Endothelial cell of umbilical vein (primary cell): ENCODE measurements around the gene OLFM1. TPM values are rescaled to one million over a fixed set of nuclear protein-coding genes. Genes with fewer than 3 reads are reported as not detected.

ENCODE experiments used
- BruUV-seq: library from RNA; stranded (reverse); fragments of 400-500 nt; replicated peaks from 2 replicates; lab custom pipeline; 2021; lab: Mats Ljungman, UMichigan
- CTCF ChIA-PET: fragments of 300-600, 350-600 bp; sonication (Branson Sonifier 250); formaldehyde crosslinking; loops from one replicate; lab custom pipeline; 2021; ENCODE audit warnings: antibody characterized with exemption, inconsistent platforms; lab: Charles Lee
- POLR2A ChIA-PET: fragments of 300-600, 350-600 bp; sonication (Branson Sonifier 250); formaldehyde crosslinking; loops from one replicate; lab custom pipeline; 2021; ENCODE audit warnings: antibody characterized with exemption, inconsistent platforms; lab: Charles Lee
- DNase-seq: peaks from one replicate; pipeline ENCODE4 v3.0.0-alpha.2; 2011; ENCODE audit warnings: low read depth, low spot score
- FAIRE-seq: peaks from 2 replicates; lab custom pipeline; 2011; peaks lifted over from hg19 to GRCh38; lab: Jason Lieb, UNC
- H2AFZ ChIP-seq: 2 replicates; pipeline ENCODE4 v1.6.0; 2012; ENCODE audit warnings: low read depth, low read length, control low read depth, inconsistent platforms
- H3K27ac ChIP-seq: 2 replicates; pipeline ENCODE4 v1.5.1; 2011; ENCODE audit warnings: low read depth, mild to moderate bottlenecking, control low read depth, low read length, moderate library complexity; ENCODE audit not compliant: insufficient read depth
- H3K27me3 ChIP-seq, 2 experiments: 2 replicates each; pipeline versions ENCODE4 v1.6.0 to v1.6.1; 2011; ENCODE audit warnings: low read length in 2 of 2, mixed read lengths in 1 of 2; ENCODE audit not compliant: control insufficient read depth in 2 of 2, insufficient read depth in 2 of 2
- H3K36me3 ChIP-seq, 2 experiments: 2 replicates in 1 of 2; 3 replicates in 1 of 2; pipeline ENCODE4 v1.5.1; 2011; ENCODE audit warnings: low read length in 2 of 2, mild to moderate bottlenecking in 1 of 2, moderate library complexity in 1 of 2; ENCODE audit not compliant: control insufficient read depth in 2 of 2, insufficient read depth in 2 of 2; ENCODE audit errors: extremely low read depth in 1 of 2
- H3K4me1 ChIP-seq: 3 replicates; pipeline ENCODE4 v1.5.1; 2011; ENCODE audit warnings: mild to moderate bottlenecking, low read length; ENCODE audit not compliant: control insufficient read depth, insufficient read depth; ENCODE audit errors: extremely low read depth
- H3K4me2 ChIP-seq: 2 replicates; pipeline ENCODE4 v1.6.1; 2011; ENCODE audit warnings: low read length, control low read depth, mixed read lengths; ENCODE audit not compliant: insufficient read depth
- H3K4me3 ChIP-seq, 3 experiments: fragments of 200-600 bp in 1 of 3; sonication (generic), shearing (Covaris generic) in 1 of 3; replicated peaks in 1 of 3; 2 replicates each; pipeline ENCODE4 v1.5.1; 2011 to 2016; ENCODE audit warnings: control low read depth in 3 of 3, low read length in 3 of 3, mild to moderate bottlenecking in 2 of 3, inconsistent platforms in 1 of 3, low read depth in 1 of 3, moderate library complexity in 1 of 3; ENCODE audit not compliant: insufficient read depth in 1 of 3
- H3K79me2 ChIP-seq: 2 replicates; pipeline ENCODE4 v1.6.0; 2012; ENCODE audit warnings: low read length, inconsistent platforms; ENCODE audit not compliant: control insufficient read depth, insufficient read depth
- H3K9ac ChIP-seq: replicated peaks from 2 replicates; pipeline ENCODE3; 2011; ENCODE audit warnings: low read length, control low read depth; ENCODE audit not compliant: insufficient read depth; ENCODE audit errors: extremely low read depth
- H3K9me1 ChIP-seq: replicated peaks from 3 replicates; pipeline ENCODE4 v1.6.0; 2011; ENCODE audit warnings: mild to moderate bottlenecking, low read length; ENCODE audit not compliant: control insufficient read depth, insufficient read depth; ENCODE audit errors: extremely low read depth
- H3K9me3 ChIP-seq: replicated peaks from 2 replicates; pipeline ENCODE4 v1.5.1; 2012; ENCODE audit warnings: low read length, inconsistent platforms; ENCODE audit not compliant: control insufficient read depth, insufficient read depth
- H4K20me1 ChIP-seq: replicated peaks from 2 replicates; pipeline ENCODE3; 2011; ENCODE audit warnings: mild to moderate bottlenecking, low read length; ENCODE audit not compliant: control insufficient read depth, insufficient read depth; ENCODE audit errors: extremely low read depth
- EZH2 ChIP-seq: IDR thresholded peaks from 2 replicates; pipeline ENCODE4 v1.6.1; 2012; ENCODE audit warnings: borderline replicate concordance, low read depth, mild to moderate bottlenecking, moderate library complexity, low read length, inconsistent platforms; ENCODE audit not compliant: severe bottlenecking
- FOS ChIP-seq: IDR thresholded peaks from 2 replicates; pipeline ENCODE4 v1.6.1; 2011; ENCODE audit warnings: mild to moderate bottlenecking, low read length, moderate library complexity, borderline replicate concordance; ENCODE audit not compliant: insufficient read depth
- GATA2 ChIP-seq: IDR thresholded peaks from 2 replicates; pipeline ENCODE4 v1.7.0; 2011; ENCODE audit warnings: low read depth, mild to moderate bottlenecking, moderate library complexity, mixed read lengths, low read length; ENCODE audit not compliant: insufficient read length, insufficient read depth
- JUN ChIP-seq: IDR thresholded peaks from 2 replicates; pipeline ENCODE4 v1.6.1; 2011; ENCODE audit warnings: borderline replicate concordance, low read depth; ENCODE audit not compliant: insufficient read length, insufficient read depth
- MYC ChIP-seq: IDR thresholded peaks from one replicate; pipeline ENCODE4 v1.6.1; 2011; ENCODE audit warnings: mild to moderate bottlenecking, low read depth, low read length
- POLR2A ChIP-seq: IDR thresholded peaks from 2 replicates; pipeline ENCODE4 v1.6.1; 2012; ENCODE audit warnings: low read depth, mild to moderate bottlenecking, control low read depth, low read length
- POLR2AphosphoS5 ChIP-seq: IDR thresholded peaks from 2 replicates; pipeline ENCODE4 v1.6.1; 2012; ENCODE audit warnings: low read depth, mild to moderate bottlenecking, control low read depth, low read length, moderate library complexity; ENCODE audit not compliant: insufficient read depth
- dilution Hi-C: fragments of 300-500 bp; cut with MboI; formaldehyde crosslinking; loops from one replicate; pipeline ENCODE4 v1.15.0; 2019; ENCODE audit warnings: low sequenced_read_pairs; ENCODE audit not compliant: extremely low pct_ligation_motif_present
- intact Hi-C: fragments of 100-400 bp; cut with micrococcal nuclease; formaldehyde crosslinking; loops from one replicate; pipeline ENCODE4 v1.10.0; 2022
- polyA plus RNA-seq, 4 experiments: library from polyadenylated mRNA; depleted of rRNA in 3 of 4; stranded (reverse) in 3 of 4; unstranded in 1 of 4; fragments of >200 nt; gene quantifications; 2 replicates each; pipeline versions ENCODE4 v1.2.1 to v1.2.3, GENCODE V29; 2011 to 2012; ENCODE audit warnings: missing spikeins in 1 of 4
- total RNA-seq: library from RNA; stranded (reverse); gene quantifications from 2 replicates; pipeline ENCODE4 v1.2.3, GENCODE V29; 2021
- TF ChIP-seq, protein P1 (sequence below), 2 donors: IDR thresholded peaks; 1 replicate in 1 of 2; 2 replicates in 1 of 2; pipeline ENCODE4 v1.5.1; 2011; ENCODE audit warnings: low read length in 2 of 2, mild to moderate bottlenecking in 2 of 2, moderate library complexity in 2 of 2, control low read depth in 1 of 2, inconsistent platforms in 1 of 2, low read depth in 1 of 2; ENCODE audit not compliant: insufficient read depth in 1 of 2; ENCODE audit errors: extremely low read depth in 1 of 2
- TF ChIP-seq, protein P2 (sequence below): IDR thresholded peaks from 2 replicates; pipeline ENCODE4 v1.6.1; 2011; ENCODE audit not compliant: insufficient read depth, insufficient read length

The OLFM1 gene
- total and polyA plus RNA-seq, 2 donors (not counting 3 experiments of a cell fraction or from before 2014, with no cell fraction given) = 0.07 to 0.95 TPM

DNA sequence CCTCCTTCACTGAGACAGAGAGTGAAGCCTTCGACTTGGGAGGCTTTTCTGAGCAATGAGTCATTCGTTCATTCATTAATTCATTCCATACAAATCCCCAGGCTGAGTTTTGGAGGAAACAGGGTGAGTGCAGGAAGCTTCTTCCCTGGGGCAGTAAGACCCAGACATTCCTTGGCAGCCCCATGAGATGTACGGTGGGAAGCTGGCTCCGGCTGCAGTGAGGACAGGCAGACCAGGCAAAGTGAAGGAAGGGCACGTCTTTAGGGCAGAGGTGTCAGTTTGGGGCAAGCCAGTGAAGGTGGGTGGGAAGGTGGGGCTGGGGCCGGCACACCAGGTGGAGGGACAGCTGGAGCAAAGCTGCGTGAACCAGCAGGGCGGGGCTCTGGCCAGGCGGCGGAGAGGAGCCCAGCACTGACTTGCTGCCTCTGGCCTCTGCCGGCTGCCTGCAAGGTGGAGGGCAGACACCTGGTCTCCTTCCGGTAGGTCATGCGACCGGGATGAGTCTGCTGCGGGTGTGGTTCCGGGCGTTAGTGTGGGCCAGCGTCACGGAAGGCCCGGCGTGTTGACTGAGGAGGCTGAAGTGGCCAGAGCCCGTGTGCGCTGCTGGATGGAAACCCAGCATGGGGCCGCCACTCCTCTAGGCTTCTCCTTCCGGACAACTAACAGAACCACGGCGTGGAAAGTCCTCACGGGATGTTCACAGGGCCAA lies 16.6 kb downstream of the OLFM1 start:
- no peaks in the 10 kb centered on the region for H4K20me1 ChIP-seq
- H3K9ac ChIP-seq = no peak overlapping the region
- no peaks in the 10 kb centered on the region for H3K79me2 ChIP-seq
- H3K27ac ChIP-seq = no peak overlapping the region
- FAIRE-seq = no peak
- BruUV-seq = no TSS peak
- no peak for DNase-seq
- no peak overlapping the region for H3K4me2 ChIP-seq
- intact Hi-C loops (no loop called here), dilution Hi-C loops (no loop called here)
- H3K36me3 ChIP-seq = no peaks in the 10 kb centered on the region
- no peaks in the 10 kb centered on the region for H3K9me3 ChIP-seq
- ChIA-PET POLR2A (no interaction called here), CTCF (no interaction called here)
- H3K4me1 ChIP-seq = no peaks in the 10 kb centered on the region
- no peak for TF ChIP-seq GATA2
- H3K9me1 ChIP-seq = no peaks in the 10 kb centered on the region
- H3K4me3 ChIP-seq = no peak overlapping the region
- H3K27me3 ChIP-seq = no peaks in the 10 kb centered on the region
- H2AFZ ChIP-seq = no peak overlapping the region

DNA sequence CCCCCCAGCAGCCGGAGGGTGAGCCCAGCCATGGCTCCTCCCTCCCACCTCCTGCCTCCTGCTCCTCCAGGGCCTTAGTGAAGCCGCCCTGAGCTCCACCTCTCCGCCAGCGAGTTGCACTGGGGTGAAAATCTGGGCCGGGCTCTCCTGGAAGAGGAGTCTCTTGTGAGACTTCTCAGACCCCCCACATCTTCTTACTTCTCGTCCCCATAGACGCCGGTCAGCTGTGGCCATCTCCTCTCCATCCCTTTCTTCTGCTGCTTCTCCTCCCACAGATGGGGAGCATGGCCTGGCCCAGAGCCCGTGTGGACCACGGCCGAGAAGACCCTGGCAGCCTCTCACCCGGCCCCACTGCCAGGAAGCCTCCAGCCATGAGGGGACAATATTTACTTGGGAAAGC lies 17.3 kb downstream of the OLFM1 start:
- Histone ChIP-seq H3K9me1 (no peaks in the 10 kb centered on the region), H3K27me3 (no peaks in the 10 kb centered on the region), H3K4me1 (no peaks in the 10 kb centered on the region), H2AFZ (no peak overlapping the region), H3K4me3 (no peak overlapping the region), H3K9me3 (no peaks in the 10 kb centered on the region), H3K9ac (no peak overlapping the region), H3K27ac (no peak overlapping the region), H4K20me1 (no peaks in the 10 kb centered on the region), H3K36me3 (no peaks in the 10 kb centered on the region), H3K79me2 (no peaks in the 10 kb centered on the region), H3K4me2 (no peak overlapping the region)
- no TSS peak for BruUV-seq
- no peak for TF ChIP-seq GATA2
- TF ChIP-seq FOS = no peak
- TF ChIP-seq MYC = no peak
- TF ChIP-seq JUN = no peak
- TF ChIP-seq, protein P1, sequence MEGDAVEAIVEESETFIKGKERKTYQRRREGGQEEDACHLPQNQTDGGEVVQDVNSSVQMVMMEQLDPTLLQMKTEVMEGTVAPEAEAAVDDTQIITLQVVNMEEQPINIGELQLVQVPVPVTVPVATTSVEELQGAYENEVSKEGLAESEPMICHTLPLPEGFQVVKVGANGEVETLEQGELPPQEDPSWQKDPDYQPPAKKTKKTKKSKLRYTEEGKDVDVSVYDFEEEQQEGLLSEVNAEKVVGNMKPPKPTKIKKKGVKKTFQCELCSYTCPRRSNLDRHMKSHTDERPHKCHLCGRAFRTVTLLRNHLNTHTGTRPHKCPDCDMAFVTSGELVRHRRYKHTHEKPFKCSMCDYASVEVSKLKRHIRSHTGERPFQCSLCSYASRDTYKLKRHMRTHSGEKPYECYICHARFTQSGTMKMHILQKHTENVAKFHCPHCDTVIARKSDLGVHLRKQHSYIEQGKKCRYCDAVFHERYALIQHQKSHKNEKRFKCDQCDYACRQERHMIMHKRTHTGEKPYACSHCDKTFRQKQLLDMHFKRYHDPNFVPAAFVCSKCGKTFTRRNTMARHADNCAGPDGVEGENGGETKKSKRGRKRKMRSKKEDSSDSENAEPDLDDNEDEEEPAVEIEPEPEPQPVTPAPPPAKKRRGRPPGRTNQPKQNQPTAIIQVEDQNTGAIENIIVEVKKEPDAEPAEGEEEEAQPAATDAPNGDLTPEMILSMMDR (IDR thresholded peaks at IDR 0.05; ENCODE audit: extremely low read depth in 1 of 2, insufficient read depth in 1 of 2, low read depth in 1 of 2, low read length in 2 of 2) = no peak
- TF ChIP-seq POLR2AphosphoS5 = no peak
- TF ChIP-seq POLR2A = no peak
- TF ChIP-seq EZH2 = no peak
- TF ChIP-seq, protein P2, sequence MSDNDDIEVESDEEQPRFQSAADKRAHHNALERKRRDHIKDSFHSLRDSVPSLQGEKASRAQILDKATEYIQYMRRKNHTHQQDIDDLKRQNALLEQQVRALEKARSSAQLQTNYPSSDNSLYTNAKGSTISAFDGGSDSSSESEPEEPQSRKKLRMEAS = no peak
- no peak for DNase-seq
- ChIA-PET CTCF (no interaction called here), POLR2A (no interaction called here)
- dilution Hi-C loops (no loop called here), intact Hi-C loops (no loop called here)
- FAIRE-seq = no peak
